ENCODE measurements around the gene FXYD5. TPM values are rescaled to one million over a fixed set of nuclear protein-coding genes. Genes with fewer than 3 reads are reported as not detected.

FXYD5 gene
- total RNA-seq, 1 experiment from 2014 or later, result 12.7 TPM

DNA sequence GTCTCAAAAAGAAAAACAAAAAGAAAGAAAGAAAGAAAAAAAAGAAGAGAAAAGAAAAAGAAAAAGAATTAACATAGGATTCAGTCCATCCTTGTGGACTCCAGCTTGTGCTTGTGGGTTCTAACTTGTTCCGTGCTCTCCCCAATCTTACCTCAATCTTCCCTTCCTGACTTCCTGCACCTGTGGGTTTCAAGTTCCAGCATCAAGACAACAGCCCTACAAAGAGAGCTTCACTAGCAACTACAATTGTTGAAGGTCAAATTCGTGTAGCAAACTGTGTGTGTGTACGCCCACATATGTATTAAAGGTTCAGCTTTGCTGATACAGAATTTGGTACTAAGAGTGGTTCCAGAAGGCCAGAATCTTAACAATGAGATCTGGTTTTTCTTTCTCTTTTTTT, 25.3 kb downstream of the FXYD5 start:
- Histone ChIP-seq H3K4me1 (ENCODE audit: insufficient read depth, low read length, poor library complexity, severe bottlenecking) (no peaks in the 10 kb centered on the region), H3K27me3 (replicated peaks; ENCODE audit: insufficient read depth, low read depth, low read length, poor library complexity) (no peaks in the 10 kb centered on the region), H3K36me3 (ENCODE audit: insufficient read depth, low read length, poor library complexity, severe bottlenecking) (no peaks in the 10 kb centered on the region), H3K9me3 (ENCODE audit: low read depth, low read length, poor library complexity, severe bottlenecking) (no peaks in the 10 kb centered on the region), H3K27ac (ENCODE audit: low read depth, low read length, poor library complexity, severe bottlenecking) (no peak overlapping the region), H3K4me3 (ENCODE audit: low read depth, low read length, poor library complexity, severe bottlenecking) (no peak overlapping the region)
- CTCF ChIA-PET, result no interaction called here
- TF ChIP-seq EZH2 (IDR thresholded peaks at IDR 0.05; ENCODE audit: borderline replicate concordance, low read depth, low read length, poor library complexity, severe bottlenecking), result no peak
- POLR2A ChIA-PET (ENCODE audit: low non-redundant PET), result no interaction called here
- DNase-seq (ENCODE audit: low spot score), result no peak
- no TSS peak for BruUV-seq (replicated peaks)
- intact Hi-C loops (cut with micrococcal nuclease; ENCODE audit: unreplicated experiment), result no loop called here

DNA sequence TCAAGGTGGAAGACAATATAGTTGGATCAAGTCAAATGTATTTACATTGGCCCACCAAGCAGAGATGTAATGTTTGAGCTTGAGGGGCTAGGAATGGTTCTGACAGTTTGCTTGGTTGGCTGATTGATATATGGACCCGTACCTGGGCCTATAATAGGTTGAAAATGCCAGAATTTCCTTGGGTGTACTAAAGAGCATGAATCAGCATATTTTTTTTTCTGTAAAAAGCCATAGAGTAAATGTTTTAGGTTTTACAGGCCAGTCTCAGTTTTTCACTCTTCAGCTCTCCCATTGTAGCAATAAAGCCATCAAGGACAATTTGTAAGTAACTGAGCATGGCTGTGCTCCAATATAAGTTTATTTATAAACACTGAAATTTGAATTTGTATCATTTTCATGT, 26.9 kb downstream of the FXYD5 start:
- no peak overlapping the region for H3K4me3 ChIP-seq (ENCODE audit: low read depth, low read length, poor library complexity, severe bottlenecking)
- DNase-seq (ENCODE audit: low spot score), result no peak
- ChIA-PET POLR2A (ENCODE audit: low non-redundant PET) (no interaction called here), CTCF (no interaction called here)
- intact Hi-C loops (cut with micrococcal nuclease; ENCODE audit: unreplicated experiment), result no loop called here
- no TSS peak for BruUV-seq (replicated peaks)
- H3K9me3 ChIP-seq (ENCODE audit: low read depth, low read length, poor library complexity, severe bottlenecking), result no peaks in the 10 kb centered on the region
- no peak overlapping the region for H3K27ac ChIP-seq (ENCODE audit: low read depth, low read length, poor library complexity, severe bottlenecking)
- no peaks in the 10 kb centered on the region for H3K27me3 ChIP-seq (replicated peaks; ENCODE audit: insufficient read depth, low read depth, low read length, poor library complexity)
- TF ChIP-seq EZH2 (IDR thresholded peaks at IDR 0.05; ENCODE audit: borderline replicate concordance, low read depth, low read length, poor library complexity, severe bottlenecking), result no peak
- H3K36me3 ChIP-seq (ENCODE audit: insufficient read depth, low read length, poor library complexity, severe bottlenecking), result no peaks in the 10 kb centered on the region
- no peaks in the 10 kb centered on the region for H3K4me1 ChIP-seq (ENCODE audit: insufficient read depth, low read length, poor library complexity, severe bottlenecking)

DNA sequence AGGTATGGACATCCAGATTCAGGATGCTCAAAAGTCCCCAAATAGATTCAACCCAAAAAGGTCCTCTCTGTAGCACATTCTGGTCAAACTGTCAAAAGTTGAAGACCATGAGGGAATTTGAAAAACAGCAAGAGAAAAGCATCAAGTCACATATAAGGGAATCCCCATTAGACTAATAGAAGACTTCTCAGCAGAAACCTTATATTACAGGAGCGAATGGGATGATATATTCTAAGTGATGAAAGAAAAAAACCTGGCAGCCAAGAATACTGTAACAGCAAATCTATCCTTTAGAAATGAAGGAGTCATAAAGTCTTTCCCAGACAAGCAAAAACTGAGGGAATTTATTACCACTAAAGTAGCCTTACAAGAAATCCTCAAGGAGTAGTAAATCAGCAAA, 29.7 kb downstream of the FXYD5 start:
- ChIA-PET CTCF (no interaction called here), POLR2A (ENCODE audit: low non-redundant PET) (no interaction called here)
- no peak for DNase-seq (ENCODE audit: low spot score)

DNA sequence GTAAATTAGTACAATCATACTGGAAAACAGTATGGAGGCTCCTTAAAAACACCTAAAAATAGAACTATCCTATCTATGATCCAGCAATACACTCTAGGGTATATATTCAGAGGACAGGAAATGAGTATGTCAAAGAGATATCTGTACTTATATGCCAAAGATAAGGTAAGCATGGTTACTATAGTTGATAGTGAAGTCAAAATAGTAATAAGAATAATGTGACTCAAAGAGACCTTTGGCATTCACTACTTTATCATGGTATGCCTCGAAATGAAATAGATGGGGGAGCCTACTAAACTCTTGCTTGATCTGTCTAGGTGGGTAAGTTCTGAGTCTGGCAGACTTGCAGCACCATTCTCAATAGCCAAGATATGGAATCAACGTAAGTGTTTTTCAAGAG, 30.3 kb downstream of the FXYD5 start:
- intact Hi-C loops (cut with micrococcal nuclease; ENCODE audit: unreplicated experiment), result no loop called here
- no peak for TF ChIP-seq EZH2 (IDR thresholded peaks at IDR 0.05; ENCODE audit: borderline replicate concordance, low read depth, low read length, poor library complexity, severe bottlenecking)
- TF ChIP-seq, protein P1, sequence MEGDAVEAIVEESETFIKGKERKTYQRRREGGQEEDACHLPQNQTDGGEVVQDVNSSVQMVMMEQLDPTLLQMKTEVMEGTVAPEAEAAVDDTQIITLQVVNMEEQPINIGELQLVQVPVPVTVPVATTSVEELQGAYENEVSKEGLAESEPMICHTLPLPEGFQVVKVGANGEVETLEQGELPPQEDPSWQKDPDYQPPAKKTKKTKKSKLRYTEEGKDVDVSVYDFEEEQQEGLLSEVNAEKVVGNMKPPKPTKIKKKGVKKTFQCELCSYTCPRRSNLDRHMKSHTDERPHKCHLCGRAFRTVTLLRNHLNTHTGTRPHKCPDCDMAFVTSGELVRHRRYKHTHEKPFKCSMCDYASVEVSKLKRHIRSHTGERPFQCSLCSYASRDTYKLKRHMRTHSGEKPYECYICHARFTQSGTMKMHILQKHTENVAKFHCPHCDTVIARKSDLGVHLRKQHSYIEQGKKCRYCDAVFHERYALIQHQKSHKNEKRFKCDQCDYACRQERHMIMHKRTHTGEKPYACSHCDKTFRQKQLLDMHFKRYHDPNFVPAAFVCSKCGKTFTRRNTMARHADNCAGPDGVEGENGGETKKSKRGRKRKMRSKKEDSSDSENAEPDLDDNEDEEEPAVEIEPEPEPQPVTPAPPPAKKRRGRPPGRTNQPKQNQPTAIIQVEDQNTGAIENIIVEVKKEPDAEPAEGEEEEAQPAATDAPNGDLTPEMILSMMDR (conservative IDR thresholded peaks at IDR 0.05; ENCODE audit: low read depth, low read length), result no peak
- Histone ChIP-seq H3K27ac (ENCODE audit: low read depth, low read length, poor library complexity, severe bottlenecking) (no peak overlapping the region), H3K4me1 (ENCODE audit: insufficient read depth, low read length, poor library complexity, severe bottlenecking) (no peaks in the 10 kb centered on the region), H3K9me3 (ENCODE audit: low read depth, low read length, poor library complexity, severe bottlenecking) (no peaks in the 10 kb centered on the region), H3K36me3 (ENCODE audit: insufficient read depth, low read length, poor library complexity, severe bottlenecking) (no peaks in the 10 kb centered on the region), H3K27me3 (replicated peaks; ENCODE audit: insufficient read depth, low read depth, low read length, poor library complexity) (no peaks in the 10 kb centered on the region), H3K4me3 (ENCODE audit: low read depth, low read length, poor library complexity, severe bottlenecking) (no peak overlapping the region)
- no TSS peak for BruUV-seq (replicated peaks)
- ChIA-PET POLR2A (ENCODE audit: low non-redundant PET) (no interaction called here), CTCF (no interaction called here)
- no peak for DNase-seq (ENCODE audit: low spot score)

More for the DNA sequence above, 29.7 kb downstream of the FXYD5 start:
- no peak for TF ChIP-seq EZH2 (IDR thresholded peaks at IDR 0.05; ENCODE audit: borderline replicate concordance, low read depth, low read length, poor library complexity, severe bottlenecking)
- TF ChIP-seq, protein P1 (conservative IDR thresholded peaks at IDR 0.05; ENCODE audit: low read depth, low read length), result no peak
- H3K36me3 ChIP-seq (ENCODE audit: insufficient read depth, low read length, poor library complexity, severe bottlenecking), result no peaks in the 10 kb centered on the region
- no peaks in the 10 kb centered on the region for H3K9me3 ChIP-seq (ENCODE audit: low read depth, low read length, poor library complexity, severe bottlenecking)
- no peak overlapping the region for H3K27ac ChIP-seq (ENCODE audit: low read depth, low read length, poor library complexity, severe bottlenecking)
- no TSS peak for BruUV-seq (replicated peaks)
- H3K27me3 ChIP-seq (replicated peaks; ENCODE audit: insufficient read depth, low read depth, low read length, poor library complexity), result no peaks in the 10 kb centered on the region
- intact Hi-C loops (cut with micrococcal nuclease; ENCODE audit: unreplicated experiment), result no loop called here
- H3K4me3 ChIP-seq (ENCODE audit: low read depth, low read length, poor library complexity, severe bottlenecking), result no peak overlapping the region
- H3K4me1 ChIP-seq (ENCODE audit: insufficient read depth, low read length, poor library complexity, severe bottlenecking), result no peaks in the 10 kb centered on the region

Data from A673 (cell line).